CD14-positive monocyte (primary cell): ENCODE results near the gene TCF21. TPM values are rescaled to one million over a fixed set of nuclear protein-coding genes. Genes with fewer than 3 reads are reported as not detected.
"Not testable (repeated sequence)": the region's sequence is repeated elsewhere in the genome, so short reads cannot be mapped to it uniquely, and the experiment has no call there.

ENCODE experiments used
- DNase-seq, 3 donors: peaks; one replicate each; pipeline ENCODE4 v3.0.0-alpha.2; 2011 to 2022
- H2AFZ ChIP-seq: 2 replicates; pipeline ENCODE4 v1.6.0; 2012; ENCODE audit warnings: mild to moderate bottlenecking, low read depth, low read length, inconsistent platforms; ENCODE audit not compliant: insufficient read depth, poor library complexity, severe bottlenecking
- H3K27ac ChIP-seq, 2 donors: 1 replicate in 1 of 2; 2 replicates in 1 of 2; pipeline ENCODE4 v1.5.1; 2012 to 2013; ENCODE audit warnings: low read length in 2 of 2, control low read depth in 1 of 2, inconsistent platforms in 1 of 2, low read depth in 1 of 2, mild to moderate bottlenecking in 1 of 2
- H3K27me3 ChIP-seq, 2 donors: one replicate each; pipeline versions ENCODE4 v1.6.0 to v1.6.1; 2011 to 2013; ENCODE audit warnings: low read length in 2 of 2; ENCODE audit not compliant: control insufficient read depth in 2 of 2, insufficient read depth in 2 of 2
- H3K36me3 ChIP-seq, 2 donors: replicated peaks in 1 of 2; 1 replicate in 1 of 2; 2 replicates in 1 of 2; pipeline versions ENCODE4 v1.5.1 to v1.6.1; 2012 to 2013; ENCODE audit warnings: low read length in 2 of 2, control low read depth in 1 of 2, inconsistent platforms in 1 of 2, mild to moderate bottlenecking in 1 of 2; ENCODE audit not compliant: insufficient read depth in 2 of 2, control insufficient read depth in 1 of 2
- H3K4me1 ChIP-seq, 2 donors: 1 replicate in 1 of 2; 2 replicates in 1 of 2; pipeline versions ENCODE4 v1.5.1 to v1.6.1; 2012 to 2013; ENCODE audit warnings: low read length in 2 of 2, control low read depth in 1 of 2, inconsistent platforms in 1 of 2, mild to moderate bottlenecking in 1 of 2, moderate library complexity in 1 of 2; ENCODE audit not compliant: insufficient read depth in 2 of 2, control insufficient read depth in 1 of 2
- H3K4me2 ChIP-seq: replicated peaks from 2 replicates; pipeline ENCODE3; 2012; ENCODE audit warnings: low read length, moderate library complexity, mild to moderate bottlenecking; ENCODE audit not compliant: poor library complexity, severe bottlenecking; ENCODE audit errors: extremely low read depth
- H3K4me3 ChIP-seq, 3 experiments: fragments of 200-600 bp in 1 of 3; sonication (generic) in 1 of 3; replicated peaks in 1 of 3; 1 replicate in 2 of 3; 2 replicates in 1 of 3; pipeline ENCODE4 v1.5.1; 2011 to 2013; ENCODE audit warnings: low read length in 3 of 3, mild to moderate bottlenecking in 3 of 3, control low read depth in 2 of 3, low read depth in 2 of 3, inconsistent platforms in 1 of 3, moderate library complexity in 1 of 3
- H3K79me2 ChIP-seq: 2 replicates; pipeline ENCODE4 v1.6.0; 2012; ENCODE audit warnings: mild to moderate bottlenecking, control low read depth, inconsistent platforms, low read length, moderate library complexity; ENCODE audit not compliant: insufficient read depth
- H3K9ac ChIP-seq: 2 replicates; pipeline ENCODE4 v1.6.0; 2017; ENCODE audit warnings: low read length, mild to moderate bottlenecking; ENCODE audit not compliant: insufficient read depth, poor library complexity, severe bottlenecking
- H3K9me3 ChIP-seq, 2 donors: replicated peaks in 1 of 2; 1 replicate in 1 of 2; 2 replicates in 1 of 2; pipeline versions ENCODE4 v1.5.1 to v1.6.1; 2012 to 2013; ENCODE audit warnings: low read length in 2 of 2, control low read depth in 1 of 2; ENCODE audit not compliant: control insufficient read depth in 1 of 2, insufficient read depth in 1 of 2
- H4K20me1 ChIP-seq: 2 replicates; pipeline ENCODE4 v1.6.0; 2012; ENCODE audit warnings: mild to moderate bottlenecking, low read length, control low read depth, moderate library complexity; ENCODE audit not compliant: insufficient read depth
- H3K27ac Mint-ChIP-seq, 7 donors: one replicate each; pipeline ENCODE4 v1.8.0; 2020; ENCODE audit warnings: mild to moderate bottlenecking in 7 of 7, mixed read lengths in 7 of 7, moderate library complexity in 6 of 7, inconsistent platforms in 2 of 7
- H3K27me3 Mint-ChIP-seq, 3 donors: one replicate each; pipeline ENCODE4 v1.8.0; 2021 to 2022; ENCODE audit warnings: low read depth in 3 of 3, mild to moderate bottlenecking in 3 of 3, mixed read lengths in 3 of 3, moderate library complexity in 3 of 3, inconsistent platforms in 1 of 3
- H3K36me3 Mint-ChIP-seq, 2 donors: one replicate each; pipeline ENCODE4 v1.8.0; 2020; ENCODE audit warnings: mixed read lengths in 2 of 2, inconsistent platforms in 1 of 2, mild to moderate bottlenecking in 1 of 2
- H3K4me1 Mint-ChIP-seq: one replicate; pipeline ENCODE4 v1.8.0; 2020; ENCODE audit warnings: mild to moderate bottlenecking, mixed read lengths
- H3K4me3 Mint-ChIP-seq, 2 donors: one replicate each; pipeline ENCODE4 v1.8.0; 2020; ENCODE audit warnings: mild to moderate bottlenecking in 2 of 2, mixed read lengths in 2 of 2, moderate library complexity in 1 of 2
- H3K9me3 Mint-ChIP-seq, 7 donors: one replicate each; pipeline ENCODE4 v1.8.0; 2020 to 2022; ENCODE audit warnings: mixed read lengths in 7 of 7, mild to moderate bottlenecking in 6 of 7, moderate library complexity in 6 of 7, inconsistent platforms in 2 of 7
- CTCF ChIP-seq: fragments of 200-600 bp; IDR thresholded peaks from one replicate; pipeline ENCODE4 v1.8.0; 2022; ENCODE audit warnings: antibody characterized with exemption, mild to moderate bottlenecking
- WGBS: methylation state at CpG from one replicate; pipeline ENCODE4 v1.1.5; 2013; ENCODE audit warnings: missing lambda C conversion rate; ENCODE audit not compliant: insufficient coverage; 5-methylcytosine and 5-hydroxymethylcytosine counted together
- intact Hi-C, 2 donors: fragments of 100-400 bp; cut with micrococcal nuclease; formaldehyde crosslinking; loops; one replicate each; pipeline versions ENCODE4 v1.15.0 to v1.15.1; 2023
- polyA plus RNA-seq, 3 donors: library from polyadenylated mRNA; depleted of rRNA in 1 of 3; unstranded in 2 of 3; stranded (reverse) in 1 of 3; fragments of 300-500 nt in 2 of 3; fragments of >200 nt in 1 of 3; fragmentation: Illumina TruSeq in 2 of 3; gene quantifications; 1 replicate in 2 of 3; 2 replicates in 1 of 3; pipeline ENCODE4 v1.2.3, GENCODE V29; 2012 to 2021

Gene TCF21
- polyA plus RNA-seq, 3 donors: not detected

DNA sequence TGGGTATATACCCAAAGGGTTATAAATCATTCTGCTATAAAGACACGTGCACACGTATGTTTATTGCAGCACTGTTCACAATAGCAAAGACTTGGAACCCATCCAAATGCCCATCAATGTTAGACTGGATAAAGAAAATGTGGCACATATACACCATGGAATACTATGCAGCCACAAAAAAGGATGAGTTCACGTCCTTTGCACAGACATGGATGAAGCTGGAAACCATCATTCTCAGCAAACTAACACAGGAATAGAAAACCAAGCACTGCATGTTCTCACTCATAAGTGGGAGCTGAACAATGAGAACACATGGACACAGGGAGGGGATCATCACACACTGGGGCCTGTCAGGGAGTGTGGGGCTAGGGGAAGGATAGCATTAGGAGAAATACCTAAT is 47.4 kb downstream of the TCF21 start:
- H3K27ac ChIP-seq, H3K36me3 ChIP-seq, H3K4me2 ChIP-seq, H3K27me3 ChIP-seq, H3K27ac Mint-ChIP-seq, intact Hi-C loops, H3K4me1 ChIP-seq, H3K36me3 Mint-ChIP-seq, H3K79me2 ChIP-seq, H3K4me1 Mint-ChIP-seq, H3K9ac ChIP-seq, H3K4me3 ChIP-seq, H3K9me3 ChIP-seq, H3K4me3 Mint-ChIP-seq, H4K20me1 ChIP-seq, DNase-seq, H2AFZ ChIP-seq: not testable (repeated sequence)
- H3K9me3 Mint-ChIP-seq: peaks cover 10 to 25% (median 14%) of the 10 kb centered on the region in 7 donors
- peaks cover 18 to 26% (median 26%) of the 10 kb centered on the region in 3 donors for H3K27me3 Mint-ChIP-seq
- no CpG with 5 or more reads among the region's 3 CpGs for WGBS

DNA sequence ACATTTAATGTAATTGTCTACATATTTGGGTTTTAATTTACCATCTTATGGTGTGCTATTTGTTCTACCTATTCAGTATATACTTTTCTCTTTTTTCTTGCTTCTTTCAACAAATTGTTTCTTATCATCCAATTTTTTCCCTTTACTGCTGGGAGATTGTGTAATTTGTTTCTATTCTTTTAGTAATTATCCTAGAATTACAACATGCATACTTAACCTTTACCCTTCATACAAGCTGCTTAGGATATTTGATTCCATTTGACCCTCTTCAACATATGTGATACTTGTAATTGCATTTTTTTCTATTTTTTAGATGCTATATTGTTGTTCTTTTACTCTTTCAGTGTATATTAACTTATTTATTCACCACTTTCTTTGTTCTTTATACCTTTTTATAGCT is 49.0 kb downstream of the TCF21 start:
- Histone ChIP-seq H3K79me2 (no peaks in the 10 kb centered on the region), H3K36me3 (no peaks in the 10 kb centered on the region), H2AFZ (no peak overlapping the region), H3K27me3 (no peaks in the 10 kb centered on the region), H3K4me3 (no peak overlapping the region), H3K4me2 (no peak overlapping the region), H3K9me3 (no peaks in the 10 kb centered on the region), H3K9ac (no peak overlapping the region), H3K27ac (no peak overlapping the region), H4K20me1 (no peaks in the 10 kb centered on the region), H3K4me1 (no peaks in the 10 kb centered on the region)
- Mint-ChIP-seq H3K36me3 (no peaks in the 10 kb centered on the region), H3K9me3 (peaks cover 10 to 24% (median 13%) of the 10 kb centered on the region in 7 donors), H3K27ac (no peak overlapping the region), H3K27me3 (peaks cover 15 to 20% (median 17%) of the 10 kb centered on the region in 3 donors), H3K4me1 (no peaks in the 10 kb centered on the region), H3K4me3 (no peak overlapping the region)
- no peak for TF ChIP-seq CTCF
- no peak for DNase-seq
- intact Hi-C loops: no loop called here
